Esophagus squamous epithelium (tissue), 4 donors: ENCODE data around the gene MPND.

Source experiments
- CTCF ChIP-seq, 6 experiments: fragments of 450-650 bp in 4 of 6; fragments of 200-600 bp in 2 of 6; sonication (generic) in 2 of 6; IDR thresholded peaks; one replicate each; pipeline ENCODE4 v1.5.1; 2016 to 2019; ENCODE audit warnings: antibody characterized with exemption in 6 of 6, mild to moderate bottlenecking in 4 of 6, moderate library complexity in 4 of 6
- POLR2A ChIP-seq, 4 donors: fragments of 450-650 bp; IDR thresholded peaks; one replicate each; pipeline ENCODE4 v1.6.1; 2017; ENCODE audit warnings: antibody characterized with exemption in 4 of 4, mild to moderate bottlenecking in 4 of 4, moderate library complexity in 3 of 4

GRCh38 chr19:4347521-4347920, 4.2 kb downstream of the MPND start:
- TF ChIP-seq CTCF (IDR thresholded peaks at IDR 0.05) = no peak
- no peak for TF ChIP-seq POLR2A (IDR thresholded peaks at IDR 0.05)
